Measurements from ENCODE around the gene MEFV.

MEFV gene

GRCh38 chr16:3266873-3267537, 10.6 kb upstream of the MEFV start:
- peak in 1 of 2 donors; percentile 46 for DNase-seq

DNA sequence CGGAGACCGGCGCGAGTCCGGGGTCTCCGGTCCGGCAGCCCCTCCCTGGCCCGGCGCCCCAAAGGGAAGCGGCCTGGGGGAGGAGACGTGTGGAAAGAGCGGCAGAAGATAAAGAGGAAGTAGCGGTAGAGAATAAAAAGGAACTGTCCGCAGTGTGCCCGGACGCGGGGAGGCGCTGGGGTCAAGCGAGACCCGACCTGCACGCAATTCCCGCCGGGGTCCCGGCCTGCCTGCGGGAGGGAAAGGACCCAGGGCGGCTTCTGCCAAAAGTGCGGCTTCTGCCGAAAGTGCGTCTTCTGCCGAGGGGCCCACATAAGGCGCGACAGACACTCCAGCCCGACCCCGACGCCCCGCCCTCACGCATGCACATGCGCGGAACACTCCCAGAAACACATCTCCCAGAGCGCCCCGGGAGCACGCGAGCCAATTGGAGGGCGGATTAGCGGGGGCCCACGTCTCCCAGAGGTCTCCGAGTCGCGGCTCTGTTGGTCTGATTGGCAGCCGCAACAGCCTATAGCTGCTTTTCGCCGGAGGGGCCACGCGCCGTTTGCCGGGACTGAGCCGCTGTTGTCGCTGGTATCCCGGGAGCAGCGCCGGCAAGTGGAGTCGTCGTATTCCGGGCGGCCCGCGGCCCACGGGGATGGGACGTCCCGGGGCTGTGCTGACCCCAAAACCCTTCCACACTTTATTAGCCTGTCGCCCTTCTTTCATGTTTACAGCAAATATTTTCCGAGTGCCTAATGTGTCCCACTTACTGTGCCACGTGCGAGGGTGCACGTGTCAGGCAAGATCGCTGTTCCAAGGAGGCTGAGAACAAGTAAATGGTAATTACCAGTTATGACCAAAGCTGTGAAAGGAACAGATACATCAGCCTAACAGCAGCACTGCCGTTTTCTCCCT, 8.0 kb upstream of the MEFV start:
- peak; percentile 98 for DNase-seq

- no peak for DNase-seq
Observed at GRCh38 chr16:3262517-3262916, 6.1 kb upstream of the MEFV start.

DNA sequence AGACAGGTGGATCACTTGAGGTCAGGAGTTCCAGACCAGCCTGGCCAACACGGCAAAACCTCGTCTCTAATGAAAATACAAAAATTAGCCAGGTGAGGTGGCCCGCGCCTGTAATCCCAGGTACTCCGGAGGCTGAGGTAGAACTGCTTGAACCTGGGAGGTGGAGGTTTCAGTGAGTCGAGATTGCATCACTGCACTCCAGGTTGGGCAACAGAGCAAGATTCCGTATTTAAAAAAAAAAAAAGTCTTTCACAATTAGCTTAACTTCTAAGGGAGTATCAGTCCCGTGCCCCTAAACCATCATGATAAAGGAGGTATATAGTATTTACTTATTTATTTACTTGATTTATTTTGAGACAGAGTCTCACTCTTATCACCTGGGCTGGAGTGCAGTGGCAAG, 3.4 kb upstream of the MEFV start:
- no peak for DNase-seq

GRCh38 chr16:3256866-3257465, 533 bp upstream of the MEFV start:
- no peak for DNase-seq

GRCh38 chr16:3254309-3254708, 2.1 kb downstream of the MEFV start:
- no peak for DNase-seq

DNA sequence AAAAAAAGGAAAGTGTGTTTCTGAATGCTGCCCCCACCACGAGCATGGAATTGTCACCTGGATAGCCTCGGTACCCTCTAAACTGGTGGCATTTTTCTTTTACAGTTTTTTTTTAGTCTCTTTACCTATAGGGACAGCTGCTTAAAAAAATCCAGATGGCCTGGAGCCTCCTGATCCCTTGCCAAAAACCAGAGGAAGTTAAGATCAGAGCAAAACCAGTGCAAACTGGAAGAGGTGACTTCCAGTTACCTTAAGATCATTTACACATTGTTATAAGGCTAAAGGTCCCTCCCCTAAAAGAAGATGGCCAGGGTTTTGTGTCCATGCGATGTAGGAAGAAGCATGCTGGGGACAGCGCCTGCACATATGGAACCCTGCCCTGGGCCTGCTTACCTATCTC, 3.5 kb downstream of the MEFV start:
- DNase-seq, result no peak

- DNase-seq, result no peak
Observed at GRCh38 chr16:3249451-3249850, 7.0 kb downstream of the MEFV start.

DNA sequence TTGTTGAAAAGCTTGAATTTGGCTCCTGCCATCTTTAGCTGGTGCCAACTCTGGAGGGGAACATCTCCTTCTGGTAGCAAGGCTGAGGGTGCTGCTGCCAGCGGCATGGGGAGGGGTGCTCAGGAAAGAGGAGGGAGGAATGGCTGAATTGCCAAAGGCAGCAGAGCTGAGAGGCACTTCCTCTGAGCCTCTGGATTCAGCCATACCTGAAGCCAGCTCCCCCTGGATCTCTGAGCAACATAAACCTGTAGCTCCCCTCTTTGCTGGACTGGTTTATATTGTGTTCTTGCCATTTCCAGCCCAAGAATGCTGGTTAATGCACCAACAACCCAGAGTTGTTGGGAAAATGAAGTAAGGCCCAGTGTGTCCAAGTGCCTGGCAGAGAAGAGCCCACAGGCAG, 7.4 kb downstream of the MEFV start:
- DNase-seq, result no peak

- DNase-seq, result no peak
Observed at GRCh38 chr16:3248596-3248995, 7.8 kb downstream of the MEFV start.

GRCh38 chr16:3246876-3247275, 9.6 kb downstream of the MEFV start:
- DNase-seq, result no peak

GRCh38 chr16:3246002-3246401, 10.4 kb downstream of the MEFV start:
- no peak for DNase-seq

GRCh38 chr16:3243882-3244281, 12.6 kb downstream of the MEFV start:
- no peak for DNase-seq

GRCh38 chr16:3242709-3243108, 13.7 kb downstream of the MEFV start:
- peak in 1 of 2 donors; percentile 21 for DNase-seq

GRCh38 chr16:3241761-3242160, 14.7 kb downstream of the MEFV start:
- no peak for DNase-seq

- peak; percentile 56 to 57 for DNase-seq
Observed at GRCh38 chr16:3235856-3236669, 20.4 kb downstream of the MEFV start.

- peak; percentile 95 for DNase-seq
Observed at GRCh38 chr16:3234857-3235561, 21.4 kb downstream of the MEFV start, which contains the start of gene ZNF200. TSS of gene ZNF200 (minus strand) at chr16:3235158. CDS start at chr16:3233755, 1,403 bp downstream.

DNA sequence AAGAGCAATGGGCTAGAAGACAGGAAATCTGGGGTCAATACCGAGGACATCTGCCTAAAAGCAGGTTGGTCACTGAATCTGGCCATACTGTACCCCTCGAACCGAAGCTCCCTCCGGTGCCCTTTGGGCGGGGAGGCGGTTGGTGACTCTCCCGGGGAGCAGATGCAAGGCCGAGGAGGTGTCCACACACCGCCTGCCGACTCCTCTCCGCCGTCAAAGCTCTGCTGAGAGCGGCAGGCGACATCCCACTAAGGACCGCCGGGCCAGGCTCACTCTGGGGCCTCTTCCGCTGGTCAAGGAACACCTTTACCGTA, 21.9 kb downstream of the MEFV start:
- no peak for DNase-seq

DNA sequence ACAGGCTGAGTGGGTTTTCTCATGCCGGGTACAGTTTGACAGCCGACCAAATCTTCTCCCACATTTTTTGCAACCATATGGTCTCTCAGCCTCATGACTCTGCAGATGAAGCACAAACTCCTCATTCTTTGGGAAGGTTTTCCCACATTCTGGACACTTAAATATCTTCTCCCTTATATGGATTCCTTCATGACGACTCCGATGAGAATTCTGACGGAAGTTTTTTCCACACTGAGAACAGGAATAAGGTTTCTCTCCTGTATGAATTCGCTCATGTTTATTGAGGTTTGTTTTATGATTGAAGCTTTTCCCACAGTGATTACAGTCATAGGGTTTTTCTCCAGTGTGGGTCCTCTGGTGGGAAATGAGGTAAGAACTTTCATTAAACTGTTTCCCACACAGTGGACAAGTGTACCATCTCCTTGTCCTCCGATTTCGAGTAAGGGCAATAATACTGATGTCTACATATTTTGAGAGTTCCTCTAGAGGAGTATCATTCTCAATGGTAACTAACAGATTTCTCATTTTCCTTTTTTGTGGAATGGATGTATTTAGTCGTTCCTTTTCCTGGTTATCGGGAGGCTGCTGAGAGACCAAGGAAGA, 32.4 kb downstream of the MEFV start:
- no peak for DNase-seq

GRCh38 chr16:3220839-3221238, 35.6 kb downstream of the MEFV start:
- no peak for DNase-seq

DNA sequence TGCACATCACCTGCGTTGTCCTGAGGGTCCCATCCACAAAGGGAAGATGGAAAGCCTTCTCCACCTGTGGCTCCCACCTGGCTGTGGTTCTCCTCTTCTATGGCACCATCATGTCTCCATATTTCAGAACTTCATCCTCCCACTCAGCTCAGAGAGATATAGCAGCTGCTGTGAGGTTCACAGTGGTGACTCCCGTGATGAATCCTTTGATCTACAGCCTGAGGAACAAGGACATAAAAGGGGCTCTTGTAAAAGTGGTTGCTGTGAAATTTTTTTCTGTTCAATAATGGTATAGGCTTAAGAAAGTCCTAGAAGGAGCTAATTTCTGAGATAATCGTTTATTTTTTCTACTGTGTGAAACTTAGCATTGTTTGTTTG, 40.2 kb downstream of the MEFV start:
- no peak for DNase-seq
